Left hindlimb (tissue), 1 donor: Measurements from ENCODE around the gene PRDM16.
A peak's percentile ranks its signal among the peaks of the same experiment; 100 is the strongest.

ENCODE experiments used
- DNase-seq: peaks from one replicate; pipeline ENCODE4 v3.0.0-alpha.2; 2018

Gene PRDM16

DNA sequence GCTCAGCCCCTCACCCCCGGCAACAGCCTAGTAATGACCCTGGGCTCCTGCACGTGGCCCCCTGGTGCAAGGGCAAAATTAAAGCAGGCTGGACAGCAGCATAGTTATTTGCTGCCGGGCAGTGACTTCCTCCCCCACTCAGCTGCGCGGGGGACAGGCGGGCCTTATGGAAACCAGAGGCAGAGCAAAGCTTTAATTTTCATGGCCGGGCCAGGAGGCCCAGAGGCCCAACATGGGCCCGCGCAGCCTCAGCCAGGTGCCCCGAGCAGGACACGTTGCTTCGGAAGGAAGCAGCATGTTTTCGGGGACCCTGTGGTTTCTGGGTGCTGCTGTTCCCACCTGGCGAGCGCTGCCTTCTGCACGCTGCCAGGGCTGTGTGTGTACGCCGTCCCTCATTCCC lies 295.5 kb downstream of the PRDM16 start:
- no peak for DNase-seq

DNA sequence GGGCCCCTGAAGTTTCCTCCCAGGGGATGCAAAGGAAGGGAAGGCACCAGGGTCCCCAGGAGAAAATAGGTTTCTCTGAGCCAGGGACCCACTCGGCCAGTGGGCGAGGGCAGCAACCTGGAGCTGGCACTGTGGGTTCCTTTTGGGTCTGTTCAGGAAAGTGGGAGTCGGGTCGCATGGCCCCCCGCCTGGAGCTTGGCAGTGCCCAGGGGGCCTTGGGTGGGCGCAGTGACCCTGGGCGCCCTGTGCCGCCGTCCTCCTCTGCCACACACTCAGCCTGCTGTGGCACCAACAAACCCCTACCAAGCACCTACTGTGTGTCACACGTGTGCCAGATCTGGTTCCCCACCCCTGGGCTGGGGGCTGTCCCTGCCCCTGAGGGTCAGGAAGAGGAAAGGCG lies 296.0 kb downstream of the PRDM16 start:
- no peak for DNase-seq

DNA sequence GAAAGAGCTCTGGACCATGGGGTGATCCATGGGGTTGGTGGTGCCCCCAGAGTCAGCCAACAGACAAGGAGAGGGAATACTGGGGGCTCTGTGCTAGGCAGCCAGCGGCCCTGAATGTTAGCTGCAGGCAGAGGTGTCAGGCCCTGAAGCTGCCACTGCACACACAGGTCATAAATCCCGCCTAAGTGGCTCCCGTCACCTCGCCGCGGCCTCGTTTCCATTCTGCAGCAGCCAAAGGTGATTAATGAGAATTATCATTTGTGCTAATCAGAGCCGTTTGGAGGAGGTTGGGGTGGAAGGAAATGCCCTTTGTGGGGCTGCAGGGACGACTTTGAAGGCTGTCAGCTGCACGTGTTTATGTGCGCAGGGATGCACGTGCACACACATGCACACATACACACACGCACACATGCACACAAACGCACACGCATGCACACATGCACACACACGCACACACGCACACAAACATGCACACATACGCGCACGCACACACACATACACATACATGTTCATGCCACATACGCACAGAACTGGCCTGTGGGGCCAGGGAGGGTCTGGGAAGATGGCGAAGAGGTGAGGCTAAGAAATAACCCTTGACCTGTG lies 296.6 kb downstream of the PRDM16 start:
- no peak for DNase-seq

GRCh38 chr1:3366126-3367051 lies 297.4 kb downstream of the PRDM16 start:
- peak; percentile 62 for DNase-seq

DNA sequence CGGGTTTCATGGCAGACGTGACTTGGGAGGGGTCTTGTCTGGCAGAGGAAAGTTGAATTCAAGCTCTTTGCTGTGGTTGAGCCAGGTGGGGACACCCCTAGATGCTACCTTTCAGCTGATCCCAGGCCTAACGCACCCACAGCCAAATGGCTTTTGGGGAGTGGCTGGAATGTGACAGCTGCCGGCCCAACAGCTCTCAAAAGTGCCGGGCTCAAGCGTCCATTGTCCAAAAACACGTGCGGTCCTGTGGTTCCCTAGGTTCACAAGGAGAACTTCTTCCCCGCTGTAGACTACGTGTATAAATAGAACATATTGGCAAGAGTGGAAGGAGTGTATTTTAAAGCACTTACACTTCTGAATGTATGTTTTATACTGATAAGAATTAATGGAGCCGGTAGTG lies 298.4 kb downstream of the PRDM16 start:
- DNase-seq = no peak

GRCh38 chr1:3368059-3368458 lies 299.1 kb downstream of the PRDM16 start:
- no peak for DNase-seq

DNA sequence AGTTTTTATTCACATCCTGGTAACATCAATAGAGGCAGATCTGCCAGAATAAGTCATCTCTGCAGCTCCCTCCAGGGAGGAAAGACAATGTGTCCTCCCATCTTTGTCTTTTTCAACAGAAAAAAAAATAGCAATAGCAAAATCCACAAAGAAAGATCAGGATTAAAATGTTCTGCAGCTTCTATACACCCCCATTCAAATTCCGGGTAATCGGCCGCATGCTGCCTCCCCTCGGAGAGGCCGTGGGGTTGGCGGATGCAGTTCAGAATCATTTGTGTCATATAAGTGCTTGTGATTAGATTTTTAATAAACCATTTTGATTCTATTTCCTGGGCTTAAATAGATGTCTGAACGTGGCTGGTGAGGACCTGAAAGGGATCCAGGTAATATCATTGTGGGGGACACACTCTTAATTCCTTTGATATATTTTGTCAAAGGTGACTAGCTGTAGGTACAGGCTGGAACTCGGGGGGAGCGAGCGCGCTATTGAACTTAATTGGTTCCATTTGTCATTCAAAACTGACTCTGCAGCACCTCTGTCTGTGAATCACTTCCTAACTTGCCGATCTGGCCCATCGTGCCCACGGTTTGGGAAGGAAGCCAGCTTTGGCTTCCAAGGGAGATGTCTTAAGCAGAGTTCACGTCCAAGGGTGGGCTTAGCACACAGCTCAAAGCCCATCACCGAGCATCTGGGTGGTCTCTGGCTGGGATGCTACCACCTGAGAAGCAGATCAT lies 299.9 kb downstream of the PRDM16 start:
- DNase-seq = no peak

DNA sequence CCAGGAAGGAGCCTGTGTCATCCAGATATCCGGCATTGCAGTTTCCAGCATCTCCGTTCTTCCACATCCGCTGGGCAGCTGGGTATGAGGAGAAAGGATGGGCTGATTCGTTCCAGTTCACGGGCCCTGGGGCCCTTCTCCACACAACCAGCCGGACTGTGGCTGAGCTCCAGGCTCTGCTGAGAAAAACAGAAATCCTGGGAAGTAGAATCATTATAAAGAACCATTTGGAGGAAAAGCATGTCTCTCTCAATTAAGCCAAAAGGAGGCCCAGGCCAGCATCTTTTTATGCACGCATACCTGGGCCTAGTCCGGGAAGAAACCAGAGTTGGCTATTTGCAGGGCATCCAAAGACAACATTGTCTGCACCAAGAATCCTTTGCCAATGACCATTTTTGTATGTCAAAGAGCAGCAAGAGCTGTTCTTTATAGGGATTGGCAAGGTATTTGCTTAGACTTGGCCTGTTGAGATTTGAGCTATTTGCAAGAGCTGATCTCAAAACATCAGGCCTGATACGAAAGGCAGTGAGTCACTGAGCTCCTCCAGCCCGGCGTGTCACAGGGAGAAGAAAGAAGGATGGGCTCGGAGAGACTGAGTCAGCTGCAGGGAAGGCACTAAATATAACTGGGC lies 300.6 kb downstream of the PRDM16 start:
- DNase-seq = peak; percentile 68

- DNase-seq = no peak
These were observed 302.1 kb downstream of the PRDM16 start for GRCh38 chr1:3370856-3371703.

GRCh38 chr1:3372317-3372716 lies 303.3 kb downstream of the PRDM16 start:
- no peak for DNase-seq

GRCh38 chr1:3373175-3373574 lies 304.2 kb downstream of the PRDM16 start:
- no peak for DNase-seq

- DNase-seq = no peak
These were observed 304.9 kb downstream of the PRDM16 start for GRCh38 chr1:3373700-3374405.

GRCh38 chr1:3375245-3375644 lies 306.2 kb downstream of the PRDM16 start:
- no peak for DNase-seq

DNA sequence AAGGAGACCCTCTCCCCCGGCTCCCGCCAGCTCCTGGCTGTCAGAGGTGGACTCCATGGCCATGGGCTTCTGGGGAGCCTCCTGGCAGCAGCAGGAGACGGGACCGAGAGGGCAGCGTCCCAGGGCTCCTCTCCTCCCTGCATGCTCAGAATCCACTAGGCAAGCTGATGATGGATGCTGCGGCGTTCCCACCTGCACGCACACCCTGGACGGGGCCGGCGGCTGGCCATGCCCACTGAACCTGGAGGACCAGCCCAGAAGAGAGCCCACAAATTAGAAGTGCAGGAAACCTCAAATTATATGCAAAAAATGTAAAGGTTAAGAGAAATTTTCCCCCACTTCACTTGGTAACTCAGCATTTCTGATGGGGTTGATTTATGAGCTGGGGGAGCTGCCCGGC lies 308.2 kb downstream of the PRDM16 start:
- no peak for DNase-seq

GRCh38 chr1:3377604-3378279 lies 308.7 kb downstream of the PRDM16 start:
- no peak for DNase-seq

GRCh38 chr1:3378411-3379208 lies 309.6 kb downstream of the PRDM16 start:
- no peak for DNase-seq

DNA sequence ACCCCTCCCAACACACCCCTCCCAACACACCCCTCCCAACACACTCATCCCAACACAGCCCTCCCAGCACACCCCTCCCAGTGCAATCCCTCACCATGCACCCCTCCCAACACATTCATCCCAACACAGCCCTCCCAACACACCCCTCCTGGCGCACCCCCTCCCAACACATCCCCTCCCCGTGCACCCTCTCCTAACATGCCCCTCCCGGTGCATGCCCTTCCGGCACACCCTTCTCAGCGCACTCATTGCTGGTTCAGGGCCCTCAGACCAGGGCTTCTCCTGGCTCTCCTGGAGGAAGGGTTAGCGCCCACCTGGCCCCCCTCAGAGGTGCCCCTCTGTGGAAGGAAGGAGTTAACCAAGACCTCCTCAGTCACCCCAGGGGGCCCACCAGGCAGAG lies 310.9 kb downstream of the PRDM16 start:
- DNase-seq = no peak

- DNase-seq = no peak
These were observed 311.5 kb downstream of the PRDM16 start for GRCh38 chr1:3380469-3380868.

GRCh38 chr1:3381901-3382300 lies 312.9 kb downstream of the PRDM16 start:
- no peak for DNase-seq
